GM21360 (cell line): ENCODE measurements around the gene CNTNAP1.
A peak's percentile ranks its signal among the peaks of the same experiment; 100 is the strongest.

Experiments
- ATAC-seq: cut with Tn5 transposase; IDR thresholded peaks from one replicate; pipeline ENCODE4 v1.9.1; 2021; ENCODE audit warnings: mild to moderate bottlenecking, moderate library complexity; ENCODE audit not compliant: unreplicated experiment

CNTNAP1 gene

GRCh38 chr17:42684929-42685556 is 2.7 kb downstream of the CNTNAP1 start:
- ATAC-seq = no peak

GRCh38 chr17:42685831-42686230 is 3.5 kb downstream of the CNTNAP1 start:
- no peak for ATAC-seq

DNA sequence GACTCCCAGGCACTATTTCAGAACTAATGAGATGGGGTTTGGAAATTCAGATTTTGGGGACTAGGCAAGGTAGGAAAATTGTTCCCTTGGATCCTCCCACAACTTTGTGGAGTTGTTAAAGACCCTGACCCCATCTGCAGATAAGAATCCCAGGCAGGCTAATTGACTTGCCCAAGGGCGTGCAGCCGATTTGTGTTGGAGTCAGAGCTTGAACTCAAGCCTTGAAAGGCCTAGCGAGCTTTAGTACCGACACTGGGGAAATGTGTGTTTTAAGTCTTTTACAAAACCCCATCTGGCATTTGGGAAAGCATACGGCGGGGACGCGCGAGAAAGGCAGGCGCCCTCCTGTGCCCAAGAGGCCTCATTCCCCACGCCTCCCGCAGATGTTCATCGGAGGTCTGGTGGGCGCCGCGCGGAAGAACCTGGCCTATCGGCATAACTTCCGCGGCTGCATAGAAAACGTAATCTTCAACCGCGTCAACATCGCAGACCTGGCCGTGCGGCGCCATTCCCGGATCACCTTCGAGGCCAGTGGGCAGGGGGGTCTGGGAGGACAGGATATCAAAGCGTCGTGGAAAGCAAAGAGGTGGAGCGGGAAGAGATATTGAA is 4.3 kb downstream of the CNTNAP1 start:
- no peak for ATAC-seq

GRCh38 chr17:42687707-42688320 is 5.5 kb downstream of the CNTNAP1 start:
- no peak for ATAC-seq

GRCh38 chr17:42690596-42690995 is 8.3 kb downstream of the CNTNAP1 start:
- ATAC-seq = no peak

DNA sequence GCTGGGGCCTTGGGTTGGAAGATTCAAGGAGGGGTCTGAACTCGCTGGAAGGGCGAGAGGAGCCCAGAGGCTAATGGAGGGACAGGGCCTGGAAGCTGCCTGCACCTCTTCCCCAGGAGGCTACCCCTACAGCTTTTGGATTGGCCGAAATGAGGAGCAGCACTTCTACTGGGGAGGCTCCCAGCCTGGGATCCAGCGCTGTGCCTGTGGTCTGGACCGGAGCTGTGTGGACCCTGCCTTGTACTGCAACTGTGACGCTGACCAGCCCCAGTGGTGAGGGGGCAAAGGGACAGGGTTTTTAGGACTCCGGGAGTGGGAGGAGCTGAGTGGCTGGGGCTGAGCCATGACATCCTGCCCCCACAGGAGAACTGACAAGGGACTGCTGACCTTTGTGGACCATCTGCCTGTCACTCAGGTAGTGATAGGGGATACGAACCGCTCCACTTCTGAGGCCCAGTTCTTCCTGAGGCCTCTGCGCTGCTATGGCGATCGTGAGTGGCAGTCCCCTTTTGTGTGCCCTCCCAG is 8.8 kb downstream of the CNTNAP1 start:
- no peak for ATAC-seq

GRCh38 chr17:42692489-42692888 is 10.2 kb downstream of the CNTNAP1 start:
- no peak for ATAC-seq

DNA sequence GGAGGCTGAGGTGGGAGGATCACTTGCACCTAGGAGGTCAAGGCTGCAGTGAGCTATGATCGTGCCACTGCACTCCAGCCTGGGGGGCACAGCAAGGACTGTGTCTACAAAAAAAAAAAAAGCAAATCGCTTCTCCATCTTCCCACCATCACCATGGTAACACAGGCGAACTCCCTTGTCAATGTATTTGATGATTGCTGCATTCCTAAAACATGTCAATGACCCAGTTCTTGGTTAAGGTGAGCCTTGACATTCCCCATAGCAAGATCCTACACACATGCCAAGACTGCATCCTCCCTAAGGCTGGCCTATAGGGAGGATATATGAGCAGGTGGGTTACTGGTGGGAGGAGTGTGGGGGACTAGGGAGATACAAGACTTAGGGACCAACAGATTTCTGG is 12.2 kb downstream of the CNTNAP1 start:
- no peak for ATAC-seq

- ATAC-seq = no peak
Measured at GRCh38 chr17:42695500-42695899, 13.2 kb downstream of the CNTNAP1 start.

DNA sequence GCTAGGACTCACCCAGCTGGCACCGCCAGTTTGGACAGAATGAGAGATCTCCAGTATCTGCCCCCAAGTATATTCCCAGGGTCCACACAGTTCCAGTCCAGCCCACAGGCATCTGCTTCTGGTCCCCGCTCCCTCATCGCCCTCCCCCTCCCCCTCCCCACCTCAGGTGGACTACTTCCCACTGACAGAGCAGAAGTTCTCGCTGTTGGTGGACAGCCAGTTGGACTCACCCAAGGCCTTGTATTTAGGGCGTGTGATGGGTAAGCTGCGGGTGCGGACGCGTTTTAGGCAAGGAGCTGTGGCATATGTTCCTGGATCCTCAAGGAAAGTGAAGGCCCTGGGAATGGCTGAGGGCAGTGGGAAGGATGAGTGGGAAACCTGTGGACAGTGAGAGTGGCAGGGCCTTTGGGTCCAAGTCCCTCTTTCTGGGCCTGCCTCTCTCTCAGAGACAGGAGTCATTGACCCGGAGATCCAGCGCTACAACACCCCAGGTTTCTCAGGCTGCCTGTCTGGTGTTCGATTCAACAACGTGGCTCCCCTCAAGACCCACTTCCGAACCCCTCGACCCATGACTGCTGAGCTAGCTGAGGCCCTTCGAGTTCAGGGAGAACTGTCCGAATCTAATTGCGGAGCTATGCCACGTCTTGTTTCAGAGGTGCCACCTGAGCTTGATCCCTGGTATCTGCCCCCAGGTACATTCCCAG is 14.9 kb downstream of the CNTNAP1 start:
- no peak for ATAC-seq

DNA sequence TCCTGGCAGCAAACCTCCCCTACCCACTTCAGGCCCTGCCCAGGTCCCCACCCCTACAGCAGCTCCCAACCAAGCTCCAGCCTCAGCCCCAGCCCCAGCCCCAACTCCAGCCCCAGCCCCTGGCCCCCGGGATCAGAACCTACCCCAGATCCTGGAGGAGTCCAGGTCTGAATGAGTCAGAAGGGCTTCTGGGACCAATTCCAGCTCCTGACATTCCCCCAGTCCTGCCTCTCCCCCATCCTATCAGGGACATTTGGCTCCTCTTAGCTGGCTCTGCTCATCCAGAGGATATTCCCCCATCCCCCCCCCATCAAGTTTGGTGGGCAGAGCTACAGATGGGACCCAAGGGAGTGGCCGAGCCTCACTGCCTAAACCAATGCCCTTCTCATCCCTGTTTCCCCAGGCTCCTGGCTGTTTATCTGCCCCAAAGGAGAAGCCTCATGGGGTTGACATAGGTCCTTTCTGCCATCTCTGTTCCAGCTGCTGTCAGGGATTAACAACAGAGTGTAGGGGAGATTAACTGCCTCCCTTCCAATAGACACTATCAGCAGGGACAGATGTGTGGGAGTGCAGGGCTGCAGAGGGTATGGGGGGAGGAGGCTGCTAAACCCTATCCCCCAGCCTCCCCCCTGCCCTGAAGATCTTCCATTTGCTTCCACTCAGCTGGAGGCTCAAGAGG is 16.5 kb downstream of the CNTNAP1 start:
- ATAC-seq = no peak

GRCh38 chr17:42699415-42699740 is 17.0 kb downstream of the CNTNAP1 start:
- ATAC-seq = no peak

- ATAC-seq = no peak
Measured at GRCh38 chr17:42700586-42701289, 18.4 kb downstream of the CNTNAP1 start.

GRCh38 chr17:42702446-42702845 is 20.1 kb downstream of the CNTNAP1 start:
- ATAC-seq = no peak

DNA sequence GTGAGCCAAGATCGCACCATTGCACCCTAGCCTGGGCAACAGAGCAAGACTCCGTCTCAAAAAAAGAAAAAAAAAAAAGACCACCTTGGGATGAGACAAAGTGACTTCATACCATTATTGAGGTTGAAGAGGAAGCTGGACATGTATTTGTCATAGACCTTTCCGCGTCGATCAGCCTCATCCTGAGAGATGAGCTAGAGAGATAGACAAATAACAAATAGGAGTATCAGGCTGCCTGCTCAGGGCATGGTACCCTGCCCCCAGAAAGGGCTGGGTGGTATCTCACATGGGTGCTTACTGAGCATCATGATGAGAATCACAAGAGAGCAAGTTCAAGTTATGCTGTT is 22.1 kb downstream of the CNTNAP1 start:
- ATAC-seq = no peak

GRCh38 chr17:42704837-42705494 is 22.6 kb downstream of the CNTNAP1 start:
- ATAC-seq = peak; percentile 71

DNA sequence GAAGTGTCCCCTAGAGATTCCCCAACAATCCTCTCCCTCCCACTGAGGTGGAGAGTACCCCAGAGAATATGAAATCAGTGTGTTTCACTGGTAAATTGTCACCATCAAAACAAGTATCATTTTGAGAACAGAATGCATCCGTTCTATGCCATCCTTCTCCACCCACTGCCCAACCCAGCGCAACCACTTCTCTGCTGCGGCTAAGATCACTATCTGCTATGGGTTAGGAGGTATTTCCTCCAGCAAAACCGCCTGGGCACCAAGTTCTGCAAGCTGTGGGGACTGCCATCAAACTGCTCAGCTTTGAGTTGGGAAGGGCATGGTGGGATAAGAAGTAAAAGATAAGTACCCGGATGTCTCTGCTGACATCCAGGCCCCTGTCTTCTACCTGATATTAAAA is 24.4 kb downstream of the CNTNAP1 start:
- no peak for ATAC-seq

- ATAC-seq = no peak
Measured at GRCh38 chr17:42708588-42708987, 26.3 kb downstream of the CNTNAP1 start.

GRCh38 chr17:42709561-42709960 is 27.2 kb downstream of the CNTNAP1 start:
- no peak for ATAC-seq

- ATAC-seq = no peak
Measured at GRCh38 chr17:42720996-42721583, 38.8 kb downstream of the CNTNAP1 start.
